PC-3 (cell line): ENCODE results near the gene COA5. TPM values are rescaled to one million over a fixed set of nuclear protein-coding genes. Genes with fewer than 3 reads are reported as not detected.

ENCODE experiments used
- ATAC-seq: fragments of 200-7000 bp; cut with Tn5 transposase; 2 replicates; pipeline ENCODE4 v1.9.1; 2020; ENCODE audit warnings: mild to moderate bottlenecking, moderate library complexity
- BruUV-seq: library from RNA; stranded (reverse); fragments of 400-500 nt; replicated peaks from 2 replicates; lab custom pipeline; 2021; lab: Mats Ljungman, UMichigan
- CTCF ChIA-PET: fragments of 300-600 bp; sonication (Branson Sonifier 250); formaldehyde crosslinking; loops from one replicate; lab custom pipeline; 2022; ENCODE audit warnings: antibody characterized with exemption; lab: Charles Lee
- POLR2A ChIA-PET: fragments of 300-600 bp; sonication (Branson Sonifier 250); formaldehyde crosslinking; loops from one replicate; lab custom pipeline; 2022; ENCODE audit warnings: antibody characterized with exemption; ENCODE audit not compliant: unreplicated experiment; lab: Charles Lee
- DNase-seq: peaks from one replicate; pipeline ENCODE4 v3.0.0-alpha.2; 2015
- H2AFZ ChIP-seq: fragments of 300-600 bp; sonication (generic); 2 replicates; pipeline ENCODE4 v1.6.0; 2016; ENCODE audit warnings: antibody characterized with exemption, low read length
- H3F3A ChIP-seq: fragments of 300-600 bp; sonication (generic); one replicate; pipeline ENCODE4 v1.6.0; 2017; ENCODE audit warnings: antibody characterized with exemption, low read length, control low read depth, mild to moderate bottlenecking; ENCODE audit not compliant: unreplicated experiment
- H3K27ac ChIP-seq: fragments of 300-600 bp; sonication (generic); 2 replicates; pipeline ENCODE4 v1.5.1; 2016; ENCODE audit warnings: mild to moderate bottlenecking, low read length
- H3K27me3 ChIP-seq: fragments of 300-600 bp; sonication (generic); 2 replicates; pipeline ENCODE4 v1.6.1; 2016; ENCODE audit warnings: low read length, mixed read lengths
- H3K36me3 ChIP-seq: fragments of 300-600 bp; sonication (generic); 2 replicates; pipeline ENCODE4 v1.6.1; 2016; ENCODE audit warnings: low read depth, mixed run types, low read length, mixed read lengths
- H3K4me1 ChIP-seq: fragments of 300-600 bp; sonication (generic); 2 replicates; pipeline ENCODE4 v1.5.1; 2016; ENCODE audit warnings: low read length; ENCODE audit not compliant: insufficient read depth
- H3K4me2 ChIP-seq: fragments of 300-600 bp; sonication (generic); 2 replicates; pipeline ENCODE4 v1.6.0; 2016; ENCODE audit warnings: low read length
- H3K4me3 ChIP-seq: fragments of 300-600 bp; sonication (generic); 2 replicates; pipeline ENCODE4 v1.5.1; 2016; ENCODE audit warnings: mild to moderate bottlenecking, low read length, mixed read lengths
- H3K79me2 ChIP-seq: fragments of 300-600 bp; sonication (generic); 2 replicates; pipeline ENCODE4 v1.6.1; 2017; ENCODE audit warnings: low read length, mixed read lengths
- H3K9ac ChIP-seq: fragments of 300-600 bp; sonication (generic); 2 replicates; pipeline ENCODE4 v1.6.0; 2016; ENCODE audit warnings: mild to moderate bottlenecking, low read length
- H3K9me2 ChIP-seq: fragments of 300-600 bp; sonication (generic); replicated peaks from 2 replicates; pipeline ENCODE4 v1.6.1; 2016; ENCODE audit warnings: mixed run types, low read length, mixed read lengths
- H3K9me3 ChIP-seq: fragments of 300-600 bp; sonication (generic); 2 replicates; pipeline ENCODE4 v1.6.1; 2016; ENCODE audit warnings: low read length, mixed read lengths
- H4K20me1 ChIP-seq: fragments of 300-600 bp; sonication (generic); 2 replicates; pipeline ENCODE4 v1.6.1; 2016; ENCODE audit warnings: low read length, mixed read lengths
- CTCF ChIP-seq: fragments of 300-600 bp; sonication (generic); conservative IDR thresholded peaks from 2 replicates; pipeline ENCODE4 v1.5.1; 2017; ENCODE audit warnings: antibody characterized with exemption, low read depth, mild to moderate bottlenecking, low read length
- EZH2 ChIP-seq: fragments of 300-600 bp; sonication (generic); IDR thresholded peaks from one replicate; pipeline ENCODE4 v1.6.1; 2017; ENCODE audit warnings: antibody characterized with exemption, mild to moderate bottlenecking, low read length; ENCODE audit not compliant: unreplicated experiment
- EZH2phosphoT487 ChIP-seq: fragments of 300-600 bp; sonication (generic); IDR thresholded peaks from 2 replicates; pipeline ENCODE4 v1.6.1; 2018; ENCODE audit warnings: mild to moderate bottlenecking, antibody characterized with exemption, low read length, borderline replicate concordance
- intact Hi-C: fragments of 100-400 bp; cut with micrococcal nuclease; formaldehyde crosslinking; loops from 2 replicates; pipeline ENCODE4 v1.9.0; 2023
- total RNA-seq: library from RNA; depleted of rRNA; stranded (reverse); fragments of >200 nt; gene quantifications from 2 replicates; pipeline ENCODE4 v1.2.3, GENCODE V29; 2014

COA5 gene
- total RNA-seq, 1 experiment from 2014 or later = 37.2 TPM

DNA sequence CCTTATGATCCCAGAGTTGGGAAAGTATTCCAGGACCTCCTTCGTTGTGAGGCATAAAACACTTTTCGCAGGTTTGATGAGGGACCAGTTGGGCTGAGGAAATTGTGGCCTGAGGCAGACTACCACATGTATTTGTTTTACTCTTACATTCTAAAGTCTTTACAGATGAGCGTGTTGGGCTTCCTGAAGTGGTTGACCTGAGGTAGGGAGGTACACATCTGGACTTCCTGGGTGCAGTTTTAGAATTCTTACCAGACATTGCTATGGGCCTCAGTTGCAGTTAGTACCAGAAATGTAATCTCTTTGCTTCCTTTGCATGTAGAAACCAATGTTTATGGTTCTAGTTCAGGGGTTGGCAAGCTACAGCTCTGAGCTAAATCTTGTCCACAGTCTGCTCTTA, 48.7 kb downstream of the COA5 start:
- Histone ChIP-seq H3K36me3 (no peaks in the 10 kb centered on the region), H3K4me2 (peak overlapping the region; percentile 63), H3K27ac (peak overlapping the region; percentile 76), H3K9me3 (no peaks in the 10 kb centered on the region), H3K79me2 (no peaks in the 10 kb centered on the region), H2AFZ (peak overlapping the region; percentile 56; the same call in 1 of the 2 replicates), H3K9ac (no peak overlapping the region), H3F3A (no peaks in the 10 kb centered on the region), H3K4me1 (peaks cover 16% of the 10 kb centered on the region), H4K20me1 (no peaks in the 10 kb centered on the region), H3K27me3 (no peaks in the 10 kb centered on the region), H3K9me2 (no peaks in the 10 kb centered on the region), H3K4me3 (no peak overlapping the region)
- CTCF ChIA-PET = interaction anchor here (1.0 kb wide), 1 partner anchor 72 kb away, joined by 3 read pairs; no protein-coding TSS in a partner anchor
- DNase-seq (peak; percentile 25), ATAC-seq (no peak)
- TF ChIP-seq CTCF (no peak), EZH2phosphoT487 (no peak), EZH2 (no peak)
- POLR2A ChIA-PET = no interaction called here
- BruUV-seq = no TSS peak
- intact Hi-C loops = no loop called here

- Histone ChIP-seq H3K9ac (no peak overlapping the region), H3K79me2 (no peaks in the 10 kb centered on the region), H3K9me2 (no peaks in the 10 kb centered on the region), H3K4me2 (no peak overlapping the region), H3K4me3 (no peak overlapping the region), H3K36me3 (no peaks in the 10 kb centered on the region), H3K4me1 (peaks cover 16% of the 10 kb centered on the region), H3K9me3 (no peaks in the 10 kb centered on the region), H3F3A (no peaks in the 10 kb centered on the region), H2AFZ (no peak overlapping the region), H3K27me3 (no peaks in the 10 kb centered on the region), H3K27ac (no peak overlapping the region), H4K20me1 (no peaks in the 10 kb centered on the region)
- no TSS peak for BruUV-seq
- ATAC-seq (no peak), DNase-seq (no peak)
- ChIA-PET POLR2A (no interaction called here), CTCF (no interaction called here)
- TF ChIP-seq EZH2phosphoT487 = no peak
- intact Hi-C loops = no loop called here
Observed at GRCh38 chr2:98558852-98559530, 49.3 kb downstream of the COA5 start.

- no TSS peak for BruUV-seq
- Histone ChIP-seq H3K9ac (no peak overlapping the region), H2AFZ (no peak overlapping the region), H3K4me3 (no peak overlapping the region), H3K36me3 (0 out of 2 replicates have a peak, but pooled peaks cover 2% of the 10 kb centered on the region), H3K27me3 (no peaks in the 10 kb centered on the region), H3K27ac (no peak overlapping the region), H3K4me1 (peaks cover 16% of the 10 kb centered on the region), H3F3A (no peaks in the 10 kb centered on the region), H3K9me3 (no peaks in the 10 kb centered on the region), H4K20me1 (no peaks in the 10 kb centered on the region), H3K9me2 (no peaks in the 10 kb centered on the region), H3K79me2 (no peaks in the 10 kb centered on the region), H3K4me2 (no peak overlapping the region)
- TF ChIP-seq EZH2phosphoT487 (no peak), CTCF (no peak), EZH2 (no peak)
- ChIA-PET POLR2A (no interaction called here), CTCF (no interaction called here)
- ATAC-seq (no peak), DNase-seq (no peak)
- intact Hi-C loops = no loop called here
Observed at GRCh38 chr2:98556344-98557033, 51.8 kb downstream of the COA5 start.
